ENCODE results near the gene TPSAB1.
"Not testable (repeated sequence)": the region's sequence is repeated elsewhere in the genome, so short reads cannot be mapped to it uniquely, and the experiment has no call there.

Gene TPSAB1

GRCh38 chr16:1225051-1225451 lies 15.5 kb upstream of the TPSAB1 start, which contains the start of gene TPSG1:
Gene TPSG1, minus strand, starts transcription at chr16:1225268. Its CDS starts 16 bp downstream, at chr16:1225252.
- no peak for DNase-seq

- DNase-seq, result not testable (repeated sequence)
Observed at GRCh38 chr16:1225728-1226311, 14.7 kb upstream of the TPSAB1 start.

- not testable (repeated sequence) for DNase-seq
Observed at GRCh38 chr16:1226692-1227091, 13.8 kb upstream of the TPSAB1 start.

- DNase-seq, result not testable (repeated sequence)
Observed at GRCh38 chr16:1228227-1228626, 12.3 kb upstream of the TPSAB1 start.

- DNase-seq, result not testable (repeated sequence)
Observed at GRCh38 chr16:1229476-1229875, 11.0 kb upstream of the TPSAB1 start.

GRCh38 chr16:1230084-1230470 lies 10.4 kb upstream of the TPSAB1 start, which contains the start of gene TPSB2:
Gene TPSB2, minus strand, starts transcription at chr16:1230184. Its CDS starts 233 bp downstream, at chr16:1229951.
- DNase-seq, result not testable (repeated sequence)

- not testable (repeated sequence) for DNase-seq
Observed at GRCh38 chr16:1230471-1231212, 9.9 kb upstream of the TPSAB1 start.

GRCh38 chr16:1231301-1231700 lies 9.2 kb upstream of the TPSAB1 start:
- not testable (repeated sequence) for DNase-seq

- not testable (repeated sequence) for DNase-seq
Observed at GRCh38 chr16:1232049-1232748, 8.3 kb upstream of the TPSAB1 start.

GRCh38 chr16:1236659-1237058 lies 3.8 kb upstream of the TPSAB1 start:
- DNase-seq, result not testable (repeated sequence)

- no peak for DNase-seq
Observed at GRCh38 chr16:1237990-1238389, 2.5 kb upstream of the TPSAB1 start.

GRCh38 chr16:1238909-1239308 lies 1.6 kb upstream of the TPSAB1 start:
- DNase-seq, result not testable (repeated sequence)

- not testable (repeated sequence) for DNase-seq
Observed at GRCh38 chr16:1239575-1239974, 930 bp upstream of the TPSAB1 start.

- not testable (repeated sequence) for DNase-seq
Observed at GRCh38 chr16:1241081-1241480, 576 bp downstream of the TPSAB1 start.

GRCh38 chr16:1243363-1243762 lies 2.9 kb downstream of the TPSAB1 start:
- not testable (repeated sequence) for DNase-seq

- DNase-seq, result not testable (repeated sequence)
Observed at GRCh38 chr16:1243907-1244850, 3.7 kb downstream of the TPSAB1 start.

GRCh38 chr16:1244881-1245280 lies 4.4 kb downstream of the TPSAB1 start:
- DNase-seq, result no peak

- DNase-seq, result no peak
Observed at GRCh38 chr16:1245452-1246020, 5.0 kb downstream of the TPSAB1 start.

- not testable (repeated sequence) for DNase-seq
Observed at GRCh38 chr16:1247903-1248537, 7.5 kb downstream of the TPSAB1 start.

GRCh38 chr16:1249031-1249755 lies 8.7 kb downstream of the TPSAB1 start:
- DNase-seq, result not testable (repeated sequence)

Data from NCI-H1436 treated with DMSO at 0.1 percent for 48 hours (cell line).